ENCODE measurements around the gene IL1R2.

Gene IL1R2

GRCh38 chr2:102061962-102062795, 70.4 kb downstream of the IL1R2 start:
- peak overlapping the region in 1 of 3 experiments; percentile 18 for H3K4me3 Mint-ChIP-seq
- no peak for TF ChIP-seq CTCF (IDR thresholded peaks at IDR 0.05; ENCODE audit: unreplicated experiment in 3 of 3)
- no peaks in the 10 kb centered on the region for H3K9me3 Mint-ChIP-seq
- H3K36me3 Mint-ChIP-seq (ENCODE audit: low read depth) = no peaks in the 10 kb centered on the region
- peaks cover 90% of the 10 kb centered on the region for H3K4me1 Mint-ChIP-seq
- peaks cover 8% of the 10 kb centered on the region for H3K27me3 Mint-ChIP-seq (ENCODE audit: low read depth)
- peak overlapping the region; percentile 93 to 95 (median 94) for H3K27ac Mint-ChIP-seq

GRCh38 chr2:102062802-102063201, 71.0 kb downstream of the IL1R2 start:
- H3K4me3 Mint-ChIP-seq = no peak overlapping the region
- peaks cover 83% of the 10 kb centered on the region for H3K4me1 Mint-ChIP-seq
- H3K9me3 Mint-ChIP-seq = no peaks in the 10 kb centered on the region
- H3K27ac Mint-ChIP-seq = peak overlapping the region; percentile 93 to 95 (median 94)
- peaks cover 5% of the 10 kb centered on the region for H3K27me3 Mint-ChIP-seq (ENCODE audit: low read depth)
- H3K36me3 Mint-ChIP-seq (ENCODE audit: low read depth) = no peaks in the 10 kb centered on the region
- no peak for TF ChIP-seq CTCF (IDR thresholded peaks at IDR 0.05; ENCODE audit: unreplicated experiment in 3 of 3)

- TF ChIP-seq CTCF (IDR thresholded peaks at IDR 0.05; ENCODE audit: unreplicated experiment in 3 of 3) = no peak
- Mint-ChIP-seq H3K27me3 (ENCODE audit: low read depth) (no peaks in the 10 kb centered on the region), H3K4me3 (peak overlapping the region in 1 of 3 experiments; percentile 31)
Observed at GRCh38 chr2:102063487-102063911, 71.7 kb downstream of the IL1R2 start.

GRCh38 chr2:102063941-102064678, 72.3 kb downstream of the IL1R2 start:
- H3K27me3 Mint-ChIP-seq (ENCODE audit: low read depth) = no peaks in the 10 kb centered on the region
- no peaks in the 10 kb centered on the region for H3K36me3 Mint-ChIP-seq (ENCODE audit: low read depth)
- H3K27ac Mint-ChIP-seq = peak overlapping the region; percentile 93 to 95 (median 94)
- H3K9me3 Mint-ChIP-seq = no peaks in the 10 kb centered on the region
- peaks cover 70% of the 10 kb centered on the region for H3K4me1 Mint-ChIP-seq
- H3K4me3 Mint-ChIP-seq = peak overlapping the region in 1 of 3 experiments; percentile 37
- no peak for TF ChIP-seq CTCF (IDR thresholded peaks at IDR 0.05; ENCODE audit: unreplicated experiment in 3 of 3)

More at GRCh38 chr2:102063487-102063911, 71.7 kb downstream of the IL1R2 start:
- H3K27ac Mint-ChIP-seq = peak overlapping the region; percentile 93 to 95 (median 94)
- H3K9me3 Mint-ChIP-seq = no peaks in the 10 kb centered on the region
- H3K36me3 Mint-ChIP-seq (ENCODE audit: low read depth) = no peaks in the 10 kb centered on the region
- peaks cover 76% of the 10 kb centered on the region for H3K4me1 Mint-ChIP-seq

GRCh38 chr2:102064679-102065674, 73.2 kb downstream of the IL1R2 start:
- H3K4me3 Mint-ChIP-seq = peak overlapping the region in 1 of 3 experiments; percentile 37
- H3K36me3 Mint-ChIP-seq (ENCODE audit: low read depth) = no peaks in the 10 kb centered on the region
- peaks cover 66% of the 10 kb centered on the region for H3K4me1 Mint-ChIP-seq
- H3K27ac Mint-ChIP-seq = peak overlapping the region; percentile 93 to 95 (median 94)
- H3K27me3 Mint-ChIP-seq (ENCODE audit: low read depth) = no peaks in the 10 kb centered on the region
- H3K9me3 Mint-ChIP-seq = no peaks in the 10 kb centered on the region
- no peak for TF ChIP-seq CTCF (IDR thresholded peaks at IDR 0.05; ENCODE audit: unreplicated experiment in 3 of 3)

All from nephron (organoid).